HepG2 (cell line): Measurements from ENCODE around the gene TIAM2. TPM values are rescaled to one million over a fixed set of nuclear protein-coding genes. Genes with fewer than 3 reads are reported as not detected.

Experiments used
- ATAC-seq: fragments of 200-7000 bp; cut with Tn5 transposase; 3 replicates; pipeline ENCODE4 v1.9.1; 2020; ENCODE audit warnings: mild to moderate bottlenecking, moderate library complexity
- BruUV-seq: library from RNA; stranded (reverse); fragments of 400-500 nt; replicated peaks from 2 replicates; lab custom pipeline; 2021; lab: Mats Ljungman, UMichigan
- CTCF ChIA-PET: fragments of 300-600 bp; formaldehyde crosslinking; extraction: SDS; loops from one replicate; lab custom pipeline; 2021; ENCODE audit warnings: low total read pairs, inconsistent platforms, low intra/inter-chr PET ratio; lab: Yijun Ruan, JAX
- POLR2A ChIA-PET: fragments of 350-600 bp; sonication (Branson Sonifier 250); formaldehyde crosslinking; loops from one replicate; lab custom pipeline; 2020; ENCODE audit warnings: antibody characterized with exemption, inconsistent platforms; lab: Yijun Ruan, JAX
- DNase-seq: peaks from one replicate; pipeline ENCODE4 v3.0.0-alpha.2; 2015; ENCODE audit warnings: low spot score
- FAIRE-seq: peaks from 3 replicates; lab custom pipeline; 2011; peaks lifted over from hg19 to GRCh38; lab: Jason Lieb, UNC
- H2AFZ ChIP-seq: one replicate; pipeline ENCODE4 v1.6.1; 2011; ENCODE audit warnings: low read length, inconsistent platforms
- H3K27ac ChIP-seq: fragments of 300-600 bp; 3 replicates; pipeline ENCODE4 v1.8.0; 2011; ENCODE audit warnings: mixed run types, mild to moderate bottlenecking, mixed read lengths, low read length, inconsistent platforms; ENCODE audit not compliant: insufficient read depth; ENCODE audit errors: extremely low read length
- H3K27me3 ChIP-seq, 2 experiments: fragments of 200-600 bp in 1 of 2; 2 replicates in 1 of 2; 3 replicates in 1 of 2; pipeline versions ENCODE4 v1.6.0 to v1.8.0; 2011; ENCODE audit warnings: low read length in 2 of 2, mild to moderate bottlenecking in 2 of 2, moderate library complexity in 2 of 2, inconsistent platforms in 1 of 2; ENCODE audit not compliant: insufficient read depth in 2 of 2, control insufficient read depth in 1 of 2
- H3K36me3 ChIP-seq, 2 experiments: fragments of 200-600 bp in 1 of 2; replicated peaks in 1 of 2; 2 replicates in 1 of 2; 3 replicates in 1 of 2; pipeline versions ENCODE4 v1.5.1 to v1.8.0; 2011; ENCODE audit warnings: low read length in 2 of 2, inconsistent platforms in 1 of 2; ENCODE audit not compliant: insufficient read depth in 2 of 2, control insufficient read depth in 1 of 2
- H3K4me1 ChIP-seq: 2 replicates; pipeline ENCODE4 v1.5.1; 2012; ENCODE audit warnings: low read length, inconsistent platforms; ENCODE audit not compliant: insufficient read depth
- H3K4me2 ChIP-seq: 2 replicates; pipeline ENCODE4 v1.6.0; 2011; ENCODE audit warnings: low read depth, low read length, inconsistent platforms
- H3K4me3 ChIP-seq, 3 experiments: fragments of 200-600 bp in 1 of 3; sonication (generic), shearing (Covaris generic) in 1 of 3; replicated peaks in 1 of 3; 2 replicates each; pipeline ENCODE4 v1.5.1; 2011 to 2016; ENCODE audit warnings: low read length in 3 of 3, inconsistent platforms in 2 of 3, low read depth in 2 of 3, mild to moderate bottlenecking in 2 of 3, control low read depth in 1 of 3, mixed read lengths in 1 of 3; ENCODE audit not compliant: insufficient read depth in 1 of 3
- H3K79me2 ChIP-seq: one replicate; pipeline ENCODE4 v1.6.1; 2011; ENCODE audit warnings: low read length, inconsistent platforms; ENCODE audit not compliant: insufficient read depth
- H3K9ac ChIP-seq: 2 replicates; pipeline ENCODE4 v1.6.0; 2011; ENCODE audit warnings: mild to moderate bottlenecking, low read depth, low read length, inconsistent platforms; ENCODE audit not compliant: insufficient read depth
- H3K9me3 ChIP-seq: 2 replicates; pipeline ENCODE4 v1.5.1; 2012; ENCODE audit warnings: mild to moderate bottlenecking, low read length
- H4K20me1 ChIP-seq: 2 replicates; pipeline ENCODE4 v1.6.0; 2011; ENCODE audit warnings: inconsistent platforms, mild to moderate bottlenecking, low read length, moderate library complexity; ENCODE audit not compliant: insufficient read depth
- FOXK2 ChIP-seq: fragments of 450-650 bp; IDR thresholded peaks from 2 replicates; pipeline ENCODE4 v1.6.1; 2016
- HNRNPLL ChIP-seq: fragments of 200-400 bp; formaldehyde crosslinking; IDR thresholded peaks from 2 replicates; pipeline ENCODE4 v1.6.1; 2017; ENCODE audit warnings: mild to moderate bottlenecking, low read depth, low read length; ENCODE audit not compliant: poor library complexity, severe bottlenecking
- KAT8 ChIP-seq: IDR thresholded peaks from 2 replicates; pipeline ENCODE4 v1.6.1; 2016; ENCODE audit warnings: missing genetic modification reagents, missing compliant biosample characterization
- MED8 ChIP-seq: sonication (generic); formaldehyde crosslinking; IDR thresholded peaks from 2 replicates; pipeline ENCODE4 v1.8.1; 2023; ENCODE audit warnings: mild to moderate bottlenecking, missing genetic modification reagents; ENCODE audit not compliant: insufficient replicate concordance
- ONECUT2 ChIP-seq: sonication (generic); formaldehyde crosslinking; IDR thresholded peaks from 2 replicates; pipeline ENCODE4 v1.4.0; 2020; ENCODE audit warnings: missing genetic modification reagents
- RAD21 ChIP-seq: fragments of 450-650 bp; formaldehyde crosslinking; IDR thresholded peaks from 2 replicates; pipeline ENCODE4 v1.5.0; 2020; ENCODE audit warnings: mild to moderate bottlenecking
- SMC3 ChIP-seq: IDR thresholded peaks from 2 replicates; pipeline ENCODE4 v1.6.1; 2011; ENCODE audit warnings: low read length, improper control_type of control experiment
- STAG1 ChIP-seq: sonication (generic); formaldehyde crosslinking; IDR thresholded peaks from 2 replicates; pipeline ENCODE4 v1.4.0; 2020; ENCODE audit warnings: missing genetic modification reagents
- ZBTB21 ChIP-seq: sonication (generic); formaldehyde crosslinking; IDR thresholded peaks from 2 replicates; pipeline ENCODE4 v1.4.0; 2020; ENCODE audit warnings: missing genetic modification reagents
- ZFY ChIP-seq: sonication (generic); formaldehyde crosslinking; IDR thresholded peaks from 2 replicates; pipeline ENCODE4 v1.4.0; 2020; ENCODE audit warnings: missing genetic modification reagents
- ZMYM3 ChIP-seq: sonication (generic); formaldehyde crosslinking; IDR thresholded peaks from 2 replicates; pipeline ENCODE4 v1.5.1; 2020; ENCODE audit warnings: mild to moderate bottlenecking, missing genetic modification reagents
- ZNF230 ChIP-seq: sonication (generic); formaldehyde crosslinking; IDR thresholded peaks from 2 replicates; pipeline ENCODE4 v1.4.0; 2020; ENCODE audit warnings: mild to moderate bottlenecking, missing genetic modification reagents
- ZNF251 ChIP-seq: sonication (generic); formaldehyde crosslinking; IDR thresholded peaks from 2 replicates; pipeline ENCODE4 v1.9.0; 2021; ENCODE audit warnings: mild to moderate bottlenecking, missing genetic modification reagents
- ZNF274 ChIP-seq: sonication (generic); formaldehyde crosslinking; IDR thresholded peaks from 2 replicates; pipeline ENCODE4 v1.5.1; 2020; ENCODE audit warnings: mild to moderate bottlenecking, missing genetic modification reagents
- WGBS: methylation state at CpG from one replicate; pipeline ENCODE4 v1.1.6; 2017; ENCODE audit warnings: low lambda C conversion rate; 5-methylcytosine and 5-hydroxymethylcytosine counted together
- in situ Hi-C: cut with HindIII; loops from 2 replicates; pipeline ENCODE4 v1.10.0; 2017; ENCODE audit warnings: low pct_unique_long_range_greater_than_20kb; ENCODE audit not compliant: extremely low pct_ligation_motif_present
- intact Hi-C: fragments of 100-400 bp; cut with micrococcal nuclease; formaldehyde crosslinking; loops from one replicate; pipeline ENCODE4 v1.10.0; 2022; ENCODE audit not compliant: unreplicated experiment
- polyA plus RNA-seq, 8 experiments: library from polyadenylated mRNA; depleted of rRNA in 3 of 8; stranded (reverse) in 7 of 8; unstranded in 1 of 8; fragments of >200 nt; fragmentation: Illumina TruSeq in 4 of 8; extraction: Trizol in 4 of 8; gene quantifications; 2 replicates each; pipeline versions ENCODE4 v1.2.1 to v1.2.3, GENCODE V29; 2011 to 2016; ENCODE audit warnings: low read depth in 4 of 8, missing spikeins in 1 of 8, mixed read lengths in 1 of 8; ENCODE audit not compliant: insufficient read depth in 1 of 8
- total RNA-seq, 5 experiments: library from RNA; depleted of rRNA; stranded (reverse); fragments of >200 nt; fragmentation: Illumina TruSeq; extraction: Trizol; gene quantifications; 2 replicates each; pipeline ENCODE4 v1.2.3, GENCODE V29; 2016; ENCODE audit warnings: low read depth in 1 of 5
- TF ChIP-seq, protein P1 (sequence below): sonication (generic); formaldehyde crosslinking; IDR thresholded peaks from 2 replicates; pipeline ENCODE4 v1.4.0; 2020; ENCODE audit warnings: missing genetic modification reagents
- TF ChIP-seq, protein P2 (sequence below): IDR thresholded peaks from 2 replicates; pipeline ENCODE4 v1.6.1; 2012; ENCODE audit warnings: low read depth, low read length, improper control_type of control experiment
- TF ChIP-seq, protein P3 (sequence below): sonication (generic); formaldehyde crosslinking; IDR thresholded peaks from 2 replicates; pipeline ENCODE4 v1.8.0; 2022; ENCODE audit warnings: missing genetic modification reagents, mild to moderate bottlenecking, moderate library complexity, borderline replicate concordance

TIAM2 gene
- total and polyA plus RNA-seq, 2 of the 13 experiments (the other 11 are each of a cell fraction or from before 2014, with no cell fraction given): 4.1 to 4.5 TPM

DNA sequence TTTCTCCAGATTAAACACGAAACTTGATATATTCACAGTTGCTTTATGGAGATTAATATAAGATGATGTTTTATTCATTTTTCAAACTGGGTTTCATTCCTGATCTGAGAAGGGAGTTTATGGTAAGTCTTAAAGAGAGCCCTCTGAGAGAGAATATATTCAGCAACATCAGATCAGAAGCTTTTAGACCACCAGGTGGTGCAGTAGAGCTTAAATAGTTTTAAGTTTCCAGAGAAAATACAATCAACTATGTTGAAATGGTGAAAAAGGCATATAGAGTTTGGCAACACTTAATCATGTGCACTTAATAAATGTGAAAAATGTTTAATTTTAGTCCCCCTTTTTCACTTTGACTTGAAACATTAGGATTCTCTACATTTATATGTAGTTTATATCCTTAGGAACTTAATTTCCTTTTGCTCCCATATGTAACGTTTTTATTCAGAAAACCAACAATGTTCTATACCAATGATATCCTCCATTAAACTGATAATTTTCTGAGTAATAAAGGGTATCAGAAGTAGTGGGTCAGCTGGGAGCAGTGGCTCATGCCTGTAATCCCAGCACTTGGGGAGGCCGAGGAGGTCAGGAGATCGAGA is 182.3 kb downstream of the TIAM2 start:
- H3K4me3 ChIP-seq: no peak overlapping the region
- WGBS: 73% methylated on average over 4 of the region's 4 CpGs
- ChIA-PET POLR2A (interaction anchor here (0.5 kb wide), 1 partner anchor 10 kb away, joined by 3 read pairs; no protein-coding TSS in a partner anchor), CTCF (interaction anchor here (0.8 to 1.7 kb wide), 8 partner anchors 25 to 588 kb away, joined by 3 to 10 read pairs (median 6); no protein-coding TSS in a partner anchor)
- no peaks in the 10 kb centered on the region for H4K20me1 ChIP-seq
- in situ Hi-C loops: loop anchor here (5.0 to 10.0 kb wide), 4 partner anchors 70 to 587 kb away; no protein-coding TSS in a partner anchor
- ATAC-seq (peak; percentile 59), FAIRE-seq (peak; percentile 4), DNase-seq (peak; percentile 72)
- no peaks in the 10 kb centered on the region for H3K79me2 ChIP-seq
- intact Hi-C loops: loop anchor here (1.0 to 2.0 kb wide), 3 partner anchors 71 to 588 kb away; no protein-coding TSS in a partner anchor
- no peaks in the 10 kb centered on the region for H3K36me3 ChIP-seq
- H3K27me3 ChIP-seq: no peaks in the 10 kb centered on the region
- no peak overlapping the region for H3K27ac ChIP-seq
- no peak overlapping the region for H3K9ac ChIP-seq
- H3K4me1 ChIP-seq: peaks cover 13% of the 10 kb centered on the region
- H2AFZ ChIP-seq: no peak overlapping the region
- no TSS peak for BruUV-seq
- no peaks in the 10 kb centered on the region for H3K9me3 ChIP-seq
- no peak overlapping the region for H3K4me2 ChIP-seq
- TF ChIP-seq STAG1 (CRISPR knock-in tag): peak; percentile 87
- TF ChIP-seq ZMYM3 (CRISPR knock-in tag): no peak
- no peak for TF ChIP-seq MED8 (CRISPR knock-in tag)
- 0 out of 2 replicates have a peak, but pooled peaks have one; percentile 16 for TF ChIP-seq KAT8 (CRISPR knock-in tag)
- TF ChIP-seq, protein P1, sequence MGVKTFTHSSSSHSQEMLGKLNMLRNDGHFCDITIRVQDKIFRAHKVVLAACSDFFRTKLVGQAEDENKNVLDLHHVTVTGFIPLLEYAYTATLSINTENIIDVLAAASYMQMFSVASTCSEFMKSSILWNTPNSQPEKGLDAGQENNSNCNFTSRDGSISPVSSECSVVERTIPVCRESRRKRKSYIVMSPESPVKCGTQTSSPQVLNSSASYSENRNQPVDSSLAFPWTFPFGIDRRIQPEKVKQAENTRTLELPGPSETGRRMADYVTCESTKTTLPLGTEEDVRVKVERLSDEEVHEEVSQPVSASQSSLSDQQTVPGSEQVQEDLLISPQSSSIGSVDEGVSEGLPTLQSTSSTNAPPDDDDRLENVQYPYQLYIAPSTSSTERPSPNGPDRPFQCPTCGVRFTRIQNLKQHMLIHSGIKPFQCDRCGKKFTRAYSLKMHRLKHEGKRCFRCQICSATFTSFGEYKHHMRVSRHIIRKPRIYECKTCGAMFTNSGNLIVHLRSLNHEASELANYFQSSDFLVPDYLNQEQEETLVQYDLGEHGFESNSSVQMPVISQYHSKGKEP (CRISPR knock-in tag): no peak
- TF ChIP-seq, protein P2, sequence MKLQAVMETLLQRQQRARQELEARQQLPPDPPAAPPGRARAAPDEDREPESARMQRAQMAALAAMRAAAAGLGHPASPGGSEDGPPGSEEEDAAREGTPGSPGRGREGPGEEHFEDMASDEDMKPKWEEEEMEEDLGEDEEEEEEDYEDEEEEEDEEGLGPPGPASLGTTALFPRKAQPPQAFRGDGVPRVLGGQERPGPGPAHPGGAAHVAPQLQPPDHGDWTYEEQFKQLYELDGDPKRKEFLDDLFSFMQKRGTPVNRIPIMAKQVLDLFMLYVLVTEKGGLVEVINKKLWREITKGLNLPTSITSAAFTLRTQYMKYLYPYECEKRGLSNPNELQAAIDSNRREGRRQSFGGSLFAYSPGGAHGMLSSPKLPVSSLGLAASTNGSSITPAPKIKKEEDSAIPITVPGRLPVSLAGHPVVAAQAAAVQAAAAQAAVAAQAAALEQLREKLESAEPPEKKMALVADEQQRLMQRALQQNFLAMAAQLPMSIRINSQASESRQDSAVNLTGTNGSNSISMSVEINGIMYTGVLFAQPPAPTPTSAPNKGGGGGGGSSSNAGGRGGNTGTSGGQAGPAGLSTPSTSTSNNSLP: peak; percentile 61; the same call in 1 of the 2 replicates
- no peak for TF ChIP-seq ZFY (CRISPR knock-in tag)
- TF ChIP-seq ZNF274 (CRISPR knock-in tag): no peak
- TF ChIP-seq, protein P3, sequence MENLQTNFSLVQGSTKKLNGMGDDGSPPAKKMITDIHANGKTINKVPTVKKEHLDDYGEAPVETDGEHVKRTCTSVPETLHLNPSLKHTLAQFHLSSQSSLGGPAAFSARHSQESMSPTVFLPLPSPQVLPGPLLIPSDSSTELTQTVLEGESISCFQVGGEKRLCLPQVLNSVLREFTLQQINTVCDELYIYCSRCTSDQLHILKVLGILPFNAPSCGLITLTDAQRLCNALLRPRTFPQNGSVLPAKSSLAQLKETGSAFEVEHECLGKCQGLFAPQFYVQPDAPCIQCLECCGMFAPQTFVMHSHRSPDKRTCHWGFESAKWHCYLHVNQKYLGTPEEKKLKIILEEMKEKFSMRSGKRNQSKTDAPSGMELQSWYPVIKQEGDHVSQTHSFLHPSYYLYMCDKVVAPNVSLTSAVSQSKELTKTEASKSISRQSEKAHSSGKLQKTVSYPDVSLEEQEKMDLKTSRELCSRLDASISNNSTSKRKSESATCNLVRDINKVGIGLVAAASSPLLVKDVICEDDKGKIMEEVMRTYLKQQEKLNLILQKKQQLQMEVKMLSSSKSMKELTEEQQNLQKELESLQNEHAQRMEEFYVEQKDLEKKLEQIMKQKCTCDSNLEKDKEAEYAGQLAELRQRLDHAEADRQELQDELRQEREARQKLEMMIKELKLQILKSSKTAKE (CRISPR knock-in tag): no peak
- TF ChIP-seq FOXK2: no peak
- TF ChIP-seq HNRNPLL: no peak
- no peak for TF ChIP-seq ZBTB21
- no peak for TF ChIP-seq ONECUT2 (CRISPR knock-in tag)
- TF ChIP-seq ZNF251: no peak
- peak; percentile 74 for TF ChIP-seq RAD21
- TF ChIP-seq SMC3: peak; percentile 88
- no peak for TF ChIP-seq ZNF230 (CRISPR knock-in tag)
